ENCODE measurements around the gene PPM1F. TPM values are rescaled to one million over a fixed set of nuclear protein-coding genes. Genes with fewer than 3 reads are reported as not detected.
"Not testable (repeated sequence)": the region's sequence is repeated elsewhere in the genome, so short reads cannot be mapped to it uniquely, and the experiment has no call there.

PPM1F gene
- total and polyA plus RNA-seq, 10 of the 15 experiments (the other 5 are each of a cell fraction or from before 2014, with no cell fraction given) = 0.55 to 26.3 (median 9.7) TPM

DNA sequence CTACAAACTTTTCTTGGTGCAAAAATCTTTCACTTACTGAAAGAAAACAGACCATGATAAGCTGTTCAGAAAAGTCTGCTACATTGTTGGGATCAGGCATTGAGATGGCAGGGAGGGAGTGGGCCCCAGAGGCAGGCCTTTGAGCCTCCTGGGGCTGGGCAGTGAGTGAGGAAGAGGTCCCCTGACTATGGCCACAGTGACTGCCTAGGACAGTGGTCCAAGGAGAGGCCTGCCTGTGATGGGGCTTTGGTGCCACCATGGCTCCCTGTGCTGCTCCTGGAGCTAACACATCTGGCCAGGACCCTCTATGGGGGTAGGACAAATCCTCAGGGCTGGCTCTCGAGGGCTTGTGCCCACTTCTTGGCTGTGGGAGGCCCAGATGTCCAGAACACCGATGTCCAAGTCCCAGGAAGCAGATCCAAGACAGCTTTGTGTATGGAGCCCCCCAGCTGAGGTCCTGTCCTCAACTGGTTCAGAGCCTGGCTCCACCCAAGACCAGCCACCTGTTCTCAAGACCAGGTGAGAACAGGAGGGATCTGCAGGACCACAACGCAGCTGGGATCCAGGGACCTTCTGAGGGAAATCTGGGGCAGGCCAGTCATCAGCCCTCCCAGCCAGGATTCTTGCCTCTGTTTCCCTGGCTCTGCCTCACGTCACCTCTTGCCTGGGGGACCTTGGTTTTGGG is 36.9 kb downstream of the PPM1F start:
- CTCF ChIA-PET = interaction anchor here (0.6 to 1.5 kb wide), 3 partner anchors 22 to 618 kb away, joined by 3 to 5 read pairs (median 4); no protein-coding TSS in a partner anchor
- Histone ChIP-seq H3K4me3 (no peak overlapping the region), H3K4me1 (ENCODE audit: control insufficient read depth, insufficient read depth, low read length) (no peaks in the 10 kb centered on the region), H3K79me2 (ENCODE audit: control insufficient read depth, insufficient read depth, low read length) (no peaks in the 10 kb centered on the region), H3K4me2 (ENCODE audit: control insufficient read depth, insufficient read depth) (no peak overlapping the region), H3K27me3 (replicated peaks in 1 of 2; ENCODE audit: control insufficient read depth in 2 of 2, insufficient read depth in 2 of 2, low read length in 1 of 2) (no peaks in the 10 kb centered on the region), H3K27ac (ENCODE audit: control insufficient read depth, insufficient read depth) (no peak overlapping the region), H3K9me3 (replicated peaks; ENCODE audit: control insufficient read depth, insufficient read depth, low read length) (no peaks in the 10 kb centered on the region), H3K9ac (ENCODE audit: control insufficient read depth, insufficient read depth, low read length) (no peak overlapping the region), H2AFZ (ENCODE audit: control insufficient read depth, low read depth, low read length) (no peak overlapping the region), H4K20me1 (ENCODE audit: control insufficient read depth, insufficient read depth) (no peaks in the 10 kb centered on the region), H3K36me3 (ENCODE audit: control insufficient read depth in 2 of 2, insufficient read depth in 2 of 2, low read length in 1 of 2) (no peaks in the 10 kb centered on the region)
- no peak for DNase-seq (ENCODE audit: low read depth, low spot score)
- in situ Hi-C loops (cut with MboI) = no loop called here
- POLR2A ChIA-PET = no interaction called here
- SMC1A ChIA-PET (ENCODE audit: uncharacterized antibody, unreplicated experiment) = no interaction called here
- intact Hi-C loops (cut with micrococcal nuclease; ENCODE audit: unreplicated experiment) = no loop called here
- TF ChIP-seq, protein P1, sequence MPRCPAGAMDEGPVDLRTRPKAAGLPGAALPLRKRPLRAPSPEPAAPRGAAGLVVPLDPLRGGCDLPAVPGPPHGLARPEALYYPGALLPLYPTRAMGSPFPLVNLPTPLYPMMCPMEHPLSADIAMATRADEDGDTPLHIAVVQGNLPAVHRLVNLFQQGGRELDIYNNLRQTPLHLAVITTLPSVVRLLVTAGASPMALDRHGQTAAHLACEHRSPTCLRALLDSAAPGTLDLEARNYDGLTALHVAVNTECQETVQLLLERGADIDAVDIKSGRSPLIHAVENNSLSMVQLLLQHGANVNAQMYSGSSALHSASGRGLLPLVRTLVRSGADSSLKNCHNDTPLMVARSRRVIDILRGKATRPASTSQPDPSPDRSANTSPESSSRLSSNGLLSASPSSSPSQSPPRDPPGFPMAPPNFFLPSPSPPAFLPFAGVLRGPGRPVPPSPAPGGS (IDR thresholded peaks at IDR 0.05; ENCODE audit: borderline replicate concordance, insufficient read depth, low read depth, low read length, poor library complexity, severe bottlenecking) = no peak
- no peak for TF ChIP-seq MTA3 (IDR thresholded peaks at IDR 0.05; ENCODE audit: borderline replicate concordance, low read length)
- no peak for TF ChIP-seq POLR2AphosphoS2 (IDR thresholded peaks at IDR 0.05; ENCODE audit: low read depth, low read length)
- no peak for TF ChIP-seq RBBP5 (conservative IDR thresholded peaks at IDR 0.05)
- no peak for TF ChIP-seq TCF3 (IDR thresholded peaks at IDR 0.05; ENCODE audit: borderline replicate concordance, insufficient read depth, low read depth, low read length)
- TF ChIP-seq CBX5 (IDR thresholded peaks at IDR 0.05; ENCODE audit: low read depth) = no peak
- WGBS (ENCODE audit: insufficient coverage, insufficient replicate concordance, low lambda C conversion rate, missing lambda C conversion rate) = 32% methylated on average over 4 of the region's 4 CpGs
- no peak for ATAC-seq
- RAD21 ChIA-PET (ENCODE audit: unreplicated experiment) = no interaction called here
- FAIRE-seq = no peak
- BruUV-seq (replicated peaks) = no TSS peak

DNA sequence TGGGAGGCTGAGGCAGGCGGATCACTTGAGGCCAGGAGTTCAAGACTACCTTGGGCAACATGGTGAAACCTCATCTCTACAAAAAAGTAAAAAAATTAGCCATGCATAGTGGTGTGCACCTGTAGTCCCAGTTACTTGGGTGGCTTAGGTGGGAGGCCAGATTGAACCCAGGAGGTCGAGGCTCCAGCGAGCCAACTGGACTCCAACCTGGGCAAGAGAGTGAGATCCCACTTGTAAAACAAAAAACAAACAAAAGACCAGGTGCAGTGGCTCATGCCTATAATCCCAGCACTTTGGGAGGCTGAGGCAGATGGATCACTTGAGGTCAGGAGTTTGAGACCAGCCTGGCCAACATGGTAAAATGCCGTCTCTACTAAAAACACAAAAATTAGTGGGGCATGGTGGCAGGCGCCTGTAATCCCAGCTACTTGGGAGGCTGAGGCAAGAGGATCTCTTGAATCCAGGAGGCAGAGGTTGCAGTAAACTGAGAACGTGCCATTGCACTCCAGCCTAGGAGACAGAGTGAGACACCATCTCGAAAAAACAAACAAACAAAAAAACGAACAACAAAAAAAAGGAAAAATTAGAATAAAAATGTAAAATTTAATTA is 38.5 kb downstream of the PPM1F start:
- DNase-seq (ENCODE audit: low read depth, low spot score); RAD21 ChIA-PET (ENCODE audit: unreplicated experiment); H3K36me3 ChIP-seq (ENCODE audit: control insufficient read depth in 2 of 2, insufficient read depth in 2 of 2, low read length in 1 of 2); FAIRE-seq; H3K4me3 ChIP-seq; H3K79me2 ChIP-seq (ENCODE audit: control insufficient read depth, insufficient read depth, low read length); H3K9me3 ChIP-seq (replicated peaks; ENCODE audit: control insufficient read depth, insufficient read depth, low read length); intact Hi-C loops (cut with micrococcal nuclease; ENCODE audit: unreplicated experiment); H3K9ac ChIP-seq (ENCODE audit: control insufficient read depth, insufficient read depth, low read length); BruUV-seq (replicated peaks); H2AFZ ChIP-seq (ENCODE audit: control insufficient read depth, low read depth, low read length); POLR2A ChIA-PET; ATAC-seq; H3K4me2 ChIP-seq (ENCODE audit: control insufficient read depth, insufficient read depth); CTCF ChIA-PET; SMC1A ChIA-PET (ENCODE audit: uncharacterized antibody, unreplicated experiment); H3K27ac ChIP-seq (ENCODE audit: control insufficient read depth, insufficient read depth); H4K20me1 ChIP-seq (ENCODE audit: control insufficient read depth, insufficient read depth); in situ Hi-C loops (cut with MboI); H3K4me1 ChIP-seq (ENCODE audit: control insufficient read depth, insufficient read depth, low read length); H3K27me3 ChIP-seq (replicated peaks in 1 of 2; ENCODE audit: control insufficient read depth in 2 of 2, insufficient read depth in 2 of 2, low read length in 1 of 2): not testable (repeated sequence)
- 48% methylated on average over 8 of the region's 8 CpGs for WGBS (ENCODE audit: insufficient coverage, insufficient replicate concordance, low lambda C conversion rate, missing lambda C conversion rate)

DNA sequence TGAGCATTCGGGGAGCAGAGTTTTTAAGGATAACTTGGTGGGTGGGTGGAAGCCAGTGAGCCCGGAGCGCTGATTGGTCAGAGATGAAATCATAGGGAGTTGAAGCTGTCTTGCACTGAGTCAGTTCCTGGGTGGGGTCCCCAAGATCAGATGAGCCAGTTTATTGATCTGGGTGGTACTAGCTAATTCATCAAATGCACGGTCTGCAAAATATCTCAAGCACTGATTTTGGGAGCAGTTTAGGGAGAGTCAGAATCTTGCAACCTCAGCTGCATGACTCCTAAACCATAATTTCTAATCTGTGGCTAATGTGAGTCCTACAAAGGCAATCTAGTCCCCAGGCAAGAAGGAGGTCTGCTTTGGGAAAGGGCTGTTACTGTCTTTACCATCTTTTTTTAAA is 42.3 kb downstream of the PPM1F start:
- H3K36me3 ChIP-seq (ENCODE audit: control insufficient read depth in 2 of 2, insufficient read depth in 2 of 2, low read length in 1 of 2); H3K4me2 ChIP-seq (ENCODE audit: control insufficient read depth, insufficient read depth); H3K27ac ChIP-seq (ENCODE audit: control insufficient read depth, insufficient read depth); H3K9me3 ChIP-seq (replicated peaks; ENCODE audit: control insufficient read depth, insufficient read depth, low read length); ATAC-seq; in situ Hi-C loops (cut with MboI); DNase-seq (ENCODE audit: low read depth, low spot score); H3K27me3 ChIP-seq (replicated peaks in 1 of 2; ENCODE audit: control insufficient read depth in 2 of 2, insufficient read depth in 2 of 2, low read length in 1 of 2); POLR2A ChIA-PET; BruUV-seq (replicated peaks); H3K9ac ChIP-seq (ENCODE audit: control insufficient read depth, insufficient read depth, low read length); H3K4me3 ChIP-seq; RAD21 ChIA-PET (ENCODE audit: unreplicated experiment); H4K20me1 ChIP-seq (ENCODE audit: control insufficient read depth, insufficient read depth); H3K79me2 ChIP-seq (ENCODE audit: control insufficient read depth, insufficient read depth, low read length); intact Hi-C loops (cut with micrococcal nuclease; ENCODE audit: unreplicated experiment); H2AFZ ChIP-seq (ENCODE audit: control insufficient read depth, low read depth, low read length); FAIRE-seq; H3K4me1 ChIP-seq (ENCODE audit: control insufficient read depth, insufficient read depth, low read length): not testable (repeated sequence)
- ChIA-PET CTCF (interaction anchor here (1.1 kb wide), 1 partner anchor 19 kb away, joined by 3 read pairs; no protein-coding TSS in a partner anchor), SMC1A (ENCODE audit: uncharacterized antibody, unreplicated experiment) (interaction anchor here (1.2 kb wide), 1 partner anchor 27 kb away, joined by 3 read pairs; no protein-coding TSS in a partner anchor)
- 64% methylated on average over 4 of the region's 4 CpGs for whole genome bisulfite sequencing (ENCODE audit: insufficient coverage, insufficient replicate concordance, low lambda C conversion rate, missing lambda C conversion rate)

Data from GM12878 (cell line).